HepG2 (cell line): Measurements from ENCODE around the gene ADGRF4.

ENCODE experiments used
- EZH2 ChIP-seq: conservative IDR thresholded peaks from 2 replicates; pipeline ENCODE4 v1.6.1; 2012; ENCODE audit warnings: mild to moderate bottlenecking, low read depth, low read length, moderate library complexity
- KLF6 ChIP-seq: IDR thresholded peaks from 2 replicates; pipeline ENCODE4 v1.8.0; 2016; ENCODE audit warnings: missing biosample characterization, missing genetic modification reagents
- POLR2A ChIP-seq, 2 experiments: IDR thresholded peaks; 2 replicates each; pipeline ENCODE4 v1.6.1; 2011; ENCODE audit warnings: low read depth in 2 of 2, low read length in 2 of 2, mild to moderate bottlenecking in 1 of 2, moderate library complexity in 1 of 2; ENCODE audit not compliant: insufficient read depth in 1 of 2
- POLR2AphosphoS5 ChIP-seq: IDR thresholded peaks from 2 replicates; pipeline ENCODE4 v1.6.1; 2012; ENCODE audit warnings: low read depth, low read length
- RAD21 ChIP-seq: fragments of 450-650 bp; formaldehyde crosslinking; IDR thresholded peaks from 2 replicates; pipeline ENCODE4 v1.5.0; 2020; ENCODE audit warnings: mild to moderate bottlenecking
- SMC3 ChIP-seq: IDR thresholded peaks from 2 replicates; pipeline ENCODE4 v1.6.1; 2011; ENCODE audit warnings: low read length, improper control_type of control experiment
- YY1 ChIP-seq: IDR thresholded peaks from 2 replicates; pipeline ENCODE4 v1.6.1; 2011; ENCODE audit warnings: low read length, low read depth, moderate library complexity, mild to moderate bottlenecking; ENCODE audit not compliant: insufficient read depth, insufficient replicate concordance
- ZNF12 ChIP-seq: sonication (generic); formaldehyde crosslinking; IDR thresholded peaks from 2 replicates; pipeline ENCODE4 v1.5.0; 2020; ENCODE audit warnings: missing genetic modification reagents
- ZNF550 ChIP-seq: sonication (generic); formaldehyde crosslinking; IDR thresholded peaks from 2 replicates; pipeline ENCODE4 v1.4.0; 2020; ENCODE audit warnings: mild to moderate bottlenecking, missing genetic modification reagents, borderline replicate concordance
- ZNF562 ChIP-seq: sonication (generic); formaldehyde crosslinking; IDR thresholded peaks from 2 replicates; pipeline ENCODE4 v1.8.0; 2022; ENCODE audit warnings: missing genetic modification reagents, borderline replicate concordance
- TF ChIP-seq, protein P1 (sequence below): sonication (generic); formaldehyde crosslinking; IDR thresholded peaks from 2 replicates; pipeline ENCODE4 v1.4.0; 2020; ENCODE audit warnings: mild to moderate bottlenecking, missing genetic modification reagents
- TF ChIP-seq, protein P2 (sequence below): sonication (generic); formaldehyde crosslinking; conservative IDR thresholded peaks from 2 replicates; pipeline ENCODE4 v1.5.0; 2020; ENCODE audit warnings: missing genetic modification reagents

DNA sequence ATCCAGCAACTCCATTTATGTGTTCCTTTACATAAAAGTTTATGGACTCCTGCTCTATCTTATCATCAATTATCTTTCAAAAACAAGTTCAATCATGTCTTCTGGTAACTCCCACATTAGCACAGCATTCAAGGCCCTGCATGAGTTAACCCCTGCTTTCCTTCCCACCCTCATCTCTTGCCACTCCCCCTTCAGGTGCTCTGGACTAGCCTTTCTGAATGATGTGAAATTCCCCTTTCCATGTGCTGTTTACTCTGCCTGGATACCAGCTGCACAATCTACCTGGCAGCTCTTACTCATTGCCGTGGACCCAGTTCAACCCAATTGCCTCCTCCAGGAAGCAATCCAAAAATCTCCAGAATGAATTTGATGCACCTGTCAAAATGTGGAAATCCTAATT is 11.9 kb downstream of the ADGRF4 start:
- no peak for TF ChIP-seq POLR2A (IDR thresholded peaks at IDR 0.05; ENCODE audit: insufficient read depth in 1 of 2, low read depth in 2 of 2, low read length in 2 of 2)
- TF ChIP-seq SMC3: no peak
- TF ChIP-seq EZH2: no peak
- TF ChIP-seq POLR2AphosphoS5: no peak
- TF ChIP-seq, protein P1, sequence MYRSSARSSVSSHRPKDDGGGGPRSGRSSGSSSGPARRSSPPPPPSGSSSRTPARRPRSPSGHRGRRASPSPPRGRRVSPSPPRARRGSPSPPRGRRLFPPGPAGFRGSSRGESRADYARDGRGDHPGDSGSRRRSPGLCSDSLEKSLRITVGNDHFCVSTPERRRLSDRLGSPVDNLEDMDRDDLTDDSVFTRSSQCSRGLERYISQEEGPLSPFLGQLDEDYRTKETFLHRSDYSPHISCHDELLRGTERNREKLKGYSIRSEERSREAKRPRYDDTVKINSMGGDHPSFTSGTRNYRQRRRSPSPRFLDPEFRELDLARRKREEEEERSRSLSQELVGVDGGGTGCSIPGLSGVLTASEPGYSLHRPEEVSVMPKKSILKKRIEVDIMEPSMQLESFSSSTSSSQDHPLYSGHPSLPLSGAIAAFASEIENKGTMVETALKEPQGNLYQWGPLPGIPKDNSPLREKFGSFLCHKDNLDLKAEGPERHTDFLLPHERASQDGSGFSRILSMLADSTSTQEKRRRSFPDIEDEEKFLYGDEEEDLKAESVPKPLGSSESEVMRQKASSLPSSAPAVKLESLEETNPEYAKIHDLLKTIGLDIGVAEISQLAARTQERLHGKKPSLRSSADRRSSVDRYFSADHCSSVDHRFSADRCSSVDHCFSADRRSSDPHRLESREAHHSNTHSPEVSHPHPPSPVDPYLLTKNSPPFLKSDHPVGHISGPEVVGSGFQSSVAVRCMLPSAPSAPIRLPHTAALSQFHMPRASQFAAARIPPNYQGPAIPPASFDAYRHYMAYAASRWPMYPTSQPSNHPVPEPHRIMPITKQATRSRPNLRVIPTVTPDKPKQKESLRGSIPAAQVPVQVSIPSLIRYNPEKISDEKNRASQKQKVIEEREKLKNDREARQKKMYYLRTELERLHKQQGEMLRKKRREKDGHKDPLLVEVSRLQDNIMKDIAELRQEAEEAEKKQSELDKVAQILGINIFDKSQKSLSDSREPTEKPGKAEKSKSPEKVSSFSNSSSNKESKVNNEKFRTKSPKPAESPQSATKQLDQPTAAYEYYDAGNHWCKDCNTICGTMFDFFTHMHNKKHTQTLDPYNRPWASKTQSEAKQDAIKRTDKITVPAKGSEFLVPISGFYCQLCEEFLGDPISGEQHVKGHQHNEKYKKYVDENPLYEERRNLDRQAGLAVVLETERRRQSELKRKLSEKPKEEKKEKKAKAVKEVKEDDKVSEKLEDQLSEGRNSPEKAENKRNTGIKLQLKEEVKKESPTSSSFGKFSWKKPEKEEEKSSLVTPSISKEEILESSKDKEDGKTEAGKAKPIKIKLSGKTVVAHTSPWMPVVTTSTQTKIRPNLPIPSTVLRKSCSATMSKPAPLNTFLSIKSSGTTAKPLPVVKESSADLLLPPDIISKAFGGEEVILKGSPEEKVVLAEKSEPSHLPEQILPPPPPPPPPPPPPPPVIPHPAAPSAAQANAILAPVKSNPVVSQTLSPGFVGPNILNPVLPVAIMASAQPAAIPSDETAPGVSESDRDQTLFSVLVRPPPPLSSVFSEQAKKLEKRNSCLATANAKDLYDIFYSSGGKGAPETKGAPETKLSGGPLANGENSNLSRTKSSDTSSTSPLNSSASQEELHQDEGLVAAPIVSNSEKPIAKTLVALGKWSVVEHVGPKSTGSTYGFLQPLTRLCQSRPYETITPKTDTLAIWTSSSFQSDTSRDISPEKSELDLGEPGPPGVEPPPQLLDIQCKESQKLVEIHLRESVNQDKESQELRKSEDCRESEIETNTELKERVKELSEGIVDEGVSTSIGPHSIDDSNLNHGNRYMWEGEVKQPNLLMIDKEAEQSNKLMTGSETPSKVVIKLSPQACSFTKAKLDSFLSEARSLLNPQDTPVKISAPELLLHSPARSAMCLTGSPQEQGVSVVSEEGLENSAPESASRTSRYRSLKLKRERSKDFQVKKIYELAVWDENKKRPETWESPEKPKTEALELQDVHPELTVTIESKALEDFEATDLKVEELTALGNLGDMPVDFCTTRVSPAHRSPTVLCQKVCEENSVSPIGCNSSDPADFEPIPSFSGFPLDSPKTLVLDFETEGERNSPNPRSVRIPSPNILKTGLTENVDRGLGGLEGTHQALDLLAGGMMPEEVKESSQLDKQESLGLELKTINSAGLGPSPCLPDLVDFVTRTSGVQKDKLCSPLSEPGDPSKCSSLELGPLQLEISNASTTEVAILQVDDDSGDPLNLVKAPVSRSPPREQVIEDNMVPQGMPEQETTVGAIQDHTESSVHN (CRISPR knock-in tag): no peak
- TF ChIP-seq ZNF12 (CRISPR knock-in tag): no peak
- no peak for TF ChIP-seq KLF6 (CRISPR knock-in tag)
- TF ChIP-seq YY1: no peak
- TF ChIP-seq, protein P2, sequence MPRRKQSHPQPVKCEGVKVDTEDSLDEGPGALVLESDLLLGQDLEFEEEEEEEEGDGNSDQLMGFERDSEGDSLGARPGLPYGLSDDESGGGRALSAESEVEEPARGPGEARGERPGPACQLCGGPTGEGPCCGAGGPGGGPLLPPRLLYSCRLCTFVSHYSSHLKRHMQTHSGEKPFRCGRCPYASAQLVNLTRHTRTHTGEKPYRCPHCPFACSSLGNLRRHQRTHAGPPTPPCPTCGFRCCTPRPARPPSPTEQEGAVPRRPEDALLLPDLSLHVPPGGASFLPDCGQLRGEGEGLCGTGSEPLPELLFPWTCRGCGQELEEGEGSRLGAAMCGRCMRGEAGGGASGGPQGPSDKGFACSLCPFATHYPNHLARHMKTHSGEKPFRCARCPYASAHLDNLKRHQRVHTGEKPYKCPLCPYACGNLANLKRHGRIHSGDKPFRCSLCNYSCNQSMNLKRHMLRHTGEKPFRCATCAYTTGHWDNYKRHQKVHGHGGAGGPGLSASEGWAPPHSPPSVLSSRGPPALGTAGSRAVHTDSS (CRISPR knock-in tag): no peak
- TF ChIP-seq ZNF550 (CRISPR knock-in tag): no peak
- no peak for TF ChIP-seq RAD21 (CRISPR knock-in tag)
- no peak for TF ChIP-seq ZNF562 (CRISPR knock-in tag)
